GM18861 (cell line): ENCODE data around the gene TUBA1B.
"Not testable (repeated sequence)": the region's sequence is repeated elsewhere in the genome, so short reads cannot be mapped to it uniquely, and the experiment has no call there.

ENCODE experiments used
- ATAC-seq: cut with Tn5 transposase; IDR thresholded peaks from one replicate; pipeline ENCODE4 v1.9.1; 2021; ENCODE audit not compliant: unreplicated experiment

Gene TUBA1B

GRCh38 chr12:49127971-49128370 lies 3.2 kb downstream of the TUBA1B start:
- ATAC-seq, result not testable (repeated sequence)

- no peak for ATAC-seq
Observed at GRCh38 chr12:49126852-49127763, 4.1 kb downstream of the TUBA1B start.

- ATAC-seq, result no peak
Observed at GRCh38 chr12:49121047-49121696, 10.0 kb downstream of the TUBA1B start.

GRCh38 chr12:49111206-49111605 lies 20.0 kb downstream of the TUBA1B start:
- no peak for ATAC-seq

- ATAC-seq, result peak; percentile 98
Observed at GRCh38 chr12:49110464-49111155, 20.6 kb downstream of the TUBA1B start, which contains the start of gene LMBR1L. Gene LMBR1L (minus strand): TSS chr12:49110847. CDS start chr12:49110555, 292 bp downstream.

GRCh38 chr12:49109641-49110463 lies 21.3 kb downstream of the TUBA1B start:
- no peak for ATAC-seq

GRCh38 chr12:49108958-49109404 lies 22.2 kb downstream of the TUBA1B start:
- no peak for ATAC-seq

- ATAC-seq, result no peak
Observed at GRCh38 chr12:49105504-49106084, 25.6 kb downstream of the TUBA1B start.

- ATAC-seq, result no peak
Observed at GRCh38 chr12:49104822-49105221, 26.4 kb downstream of the TUBA1B start.

GRCh38 chr12:49100380-49100779 lies 30.8 kb downstream of the TUBA1B start:
- no peak for ATAC-seq

GRCh38 chr12:49098703-49099102 lies 32.5 kb downstream of the TUBA1B start:
- no peak for ATAC-seq

GRCh38 chr12:49098035-49098451 lies 33.2 kb downstream of the TUBA1B start:
- ATAC-seq, result no peak

GRCh38 chr12:49097381-49097780 lies 33.8 kb downstream of the TUBA1B start:
- ATAC-seq, result no peak

- ATAC-seq, result no peak
Observed at GRCh38 chr12:49094975-49095365, 36.2 kb downstream of the TUBA1B start.

GRCh38 chr12:49094160-49094974 lies 36.8 kb downstream of the TUBA1B start, which contains the start of gene DHH:
Gene DHH (minus strand): TSS chr12:49094801. CDS start chr12:49094512, 289 bp downstream.
- ATAC-seq, result no peak

GRCh38 chr12:49093792-49094159 lies 37.4 kb downstream of the TUBA1B start:
- ATAC-seq, result no peak

- no peak for ATAC-seq
Observed at GRCh38 chr12:49092816-49093406, 38.3 kb downstream of the TUBA1B start.

GRCh38 chr12:49092086-49092815 lies 38.9 kb downstream of the TUBA1B start:
- no peak for ATAC-seq

GRCh38 chr12:49091836-49092085 lies 39.4 kb downstream of the TUBA1B start:
- ATAC-seq, result no peak
